GM12891 (cell line): Measurements from ENCODE around the gene PMPCA.
A peak's percentile ranks its signal among the peaks of the same experiment; 100 is the strongest.

Source experiments
- DNase-seq: peaks from one replicate; pipeline ENCODE4 v3.0.0; 2011; ENCODE audit warnings: low spot score; ENCODE audit not compliant: insufficient read length
- FAIRE-seq: peaks from 2 replicates; lab custom pipeline; 2011; peaks lifted over from hg19 to GRCh38; lab: Jason Lieb, UNC
- PAX5 ChIP-seq: IDR thresholded peaks from 2 replicates; pipeline ENCODE4 v1.6.1; 2011; ENCODE audit warnings: low read length, moderate library complexity, mild to moderate bottlenecking; ENCODE audit not compliant: insufficient read depth, severe bottlenecking
- POLR2A ChIP-seq: IDR thresholded peaks from 2 replicates; pipeline ENCODE4 v1.6.1; 2011; ENCODE audit warnings: low read depth, low read length, control low read depth
- POLR2AphosphoS5 ChIP-seq: IDR thresholded peaks from 2 replicates; pipeline ENCODE4 v1.6.1; 2011; ENCODE audit warnings: low read depth, low read length, control low read depth
- POU2F2 ChIP-seq: IDR thresholded peaks from 2 replicates; pipeline ENCODE4 v1.6.1; 2011; ENCODE audit warnings: low read depth, mild to moderate bottlenecking, control low read depth, low read length, moderate library complexity
- SPI1 ChIP-seq: IDR thresholded peaks from 2 replicates; pipeline ENCODE4 v1.6.1; 2011; ENCODE audit warnings: low read depth, low read length, control low read depth
- TAF1 ChIP-seq: IDR thresholded peaks from 2 replicates; pipeline ENCODE4 v1.6.1; 2011; ENCODE audit warnings: low read depth, low read length, control low read depth

Gene PMPCA

GRCh38 chr9:136372561-136373299 is 37.7 kb upstream of the PMPCA start:
- TF ChIP-seq SPI1 (peak; percentile 72), POU2F2 (no peak)
- DNase-seq (no peak), FAIRE-seq (no peak)

GRCh38 chr9:136373300-136374182 is 36.9 kb upstream of the PMPCA start, which contains the start of gene CARD9:
Gene CARD9 (minus strand): TSS chr9:136373669. CDS start chr9:136372078, 1,591 bp downstream.
- FAIRE-seq = no peak

DNA sequence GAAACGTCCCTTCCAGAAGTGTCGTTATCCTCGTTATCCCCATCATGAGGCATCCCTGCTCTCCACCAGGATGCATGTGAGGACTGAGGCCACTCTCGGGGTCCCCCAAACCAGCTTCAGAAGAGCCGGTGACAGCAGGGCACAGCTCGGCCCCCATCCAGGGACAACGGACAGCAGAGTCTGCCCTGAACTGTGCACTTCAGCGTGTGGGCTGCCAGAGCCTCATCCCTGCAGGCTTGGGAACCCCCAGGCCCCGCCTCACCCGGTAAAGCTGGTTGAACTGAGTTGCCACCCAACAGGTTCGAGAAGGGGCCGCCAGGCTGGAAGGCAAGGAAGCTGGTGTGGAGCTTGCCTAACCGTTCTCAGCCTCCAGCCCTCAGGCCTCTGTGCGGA is 36.3 kb upstream of the PMPCA start:
- TF ChIP-seq POLR2A (no peak), TAF1 (no peak), SPI1 (no peak), POU2F2 (no peak), POLR2AphosphoS5 (no peak), PAX5 (no peak)
- DNase-seq (no peak), FAIRE-seq (no peak)

More at GRCh38 chr9:136373300-136374182, 36.9 kb upstream of the PMPCA start, which contains the start of gene CARD9:
- TF ChIP-seq POLR2A = no peak
- no peak for TF ChIP-seq SPI1
- no peak for TF ChIP-seq POU2F2
- no peak for TF ChIP-seq TAF1
- TF ChIP-seq PAX5 = no peak
- no peak for TF ChIP-seq POLR2AphosphoS5
- no peak for DNase-seq

DNA sequence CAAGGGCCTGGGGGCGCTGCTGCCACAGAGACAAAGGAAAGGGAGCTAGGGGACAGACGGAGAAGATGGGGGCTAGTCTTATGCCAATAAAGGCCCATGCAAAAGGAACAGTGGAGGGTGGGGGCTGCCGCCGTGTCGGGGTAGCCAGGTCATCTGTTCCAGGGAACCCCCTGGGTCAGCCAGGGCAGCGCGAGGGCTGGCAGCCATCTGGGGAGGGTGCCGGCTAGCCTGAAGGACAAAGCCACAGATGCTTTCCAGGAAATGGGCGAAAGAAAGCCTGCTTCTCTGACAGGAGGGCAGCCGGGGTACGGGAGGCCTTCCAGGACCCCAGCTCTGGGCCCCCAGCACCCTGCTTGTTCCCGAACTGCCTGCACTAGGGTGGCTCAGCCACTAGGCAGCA is 35.4 kb upstream of the PMPCA start:
- FAIRE-seq (no peak), DNase-seq (no peak)
- TF ChIP-seq POLR2AphosphoS5 (no peak), SPI1 (no peak), POU2F2 (no peak), POLR2A (no peak), PAX5 (no peak), TAF1 (no peak)

- FAIRE-seq (no peak), DNase-seq (no peak)
- TF ChIP-seq POLR2A (no peak), POU2F2 (no peak), POLR2AphosphoS5 (no peak), SPI1 (no peak), TAF1 (no peak), PAX5 (no peak)
Observed at GRCh38 chr9:136376457-136376856, 34.0 kb upstream of the PMPCA start.

DNA sequence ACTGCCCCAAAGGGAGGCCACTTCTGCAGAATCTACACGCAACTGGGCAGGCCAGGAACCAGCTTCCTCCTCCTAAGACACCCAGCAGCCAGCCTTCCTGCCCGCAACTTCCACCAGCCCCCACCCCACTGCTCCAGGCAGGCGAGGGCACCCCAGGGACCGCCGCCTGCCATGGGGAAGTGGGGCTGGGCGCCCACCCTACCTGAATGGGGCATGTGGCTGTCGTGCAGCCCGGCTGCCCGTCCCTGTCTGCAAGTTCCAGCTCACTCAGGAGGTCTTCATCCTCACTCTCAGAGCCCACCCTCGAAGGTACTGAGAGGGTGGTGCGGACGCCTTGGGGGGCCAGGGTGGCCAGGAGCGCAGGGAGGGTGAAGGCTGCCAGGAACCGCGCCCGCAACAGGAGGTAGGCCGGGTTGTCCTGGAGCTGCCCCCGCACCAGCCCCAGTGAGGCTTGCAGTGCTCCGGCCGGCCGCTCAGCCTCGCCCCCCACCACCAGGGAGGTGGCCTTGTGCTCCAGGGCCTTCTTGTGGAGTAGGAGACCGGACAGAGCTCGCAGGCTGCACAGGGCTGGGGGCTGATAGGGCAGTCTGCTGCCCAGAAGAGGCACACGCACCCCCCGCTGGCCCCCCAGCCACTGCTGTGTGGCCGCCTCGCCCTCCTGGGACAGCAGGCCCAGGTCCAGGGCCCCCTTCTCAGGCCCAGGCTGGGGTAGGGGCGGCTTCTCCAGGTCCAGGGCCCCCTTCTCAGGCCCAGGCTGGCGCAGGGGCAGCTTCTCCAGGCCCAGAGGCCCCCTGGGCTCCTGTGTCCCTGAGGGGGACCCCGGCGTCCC is 32.9 kb upstream of the PMPCA start:
- no peak for FAIRE-seq
- TF ChIP-seq TAF1 (no peak), SPI1 (no peak), POLR2A (no peak), PAX5 (no peak), POLR2AphosphoS5 (no peak), POU2F2 (no peak)
- DNase-seq = no peak

GRCh38 chr9:136378170-136379002 is 32.1 kb upstream of the PMPCA start:
- no peak for DNase-seq
- no peak for TF ChIP-seq SPI1
- TF ChIP-seq TAF1 = no peak
- no peak for TF ChIP-seq PAX5
- no peak; the same call in 1 of the 2 replicates for TF ChIP-seq POLR2AphosphoS5
- TF ChIP-seq POLR2A = no peak; the same call in 1 of the 2 replicates
- TF ChIP-seq POU2F2 = no peak
- FAIRE-seq = no peak

DNA sequence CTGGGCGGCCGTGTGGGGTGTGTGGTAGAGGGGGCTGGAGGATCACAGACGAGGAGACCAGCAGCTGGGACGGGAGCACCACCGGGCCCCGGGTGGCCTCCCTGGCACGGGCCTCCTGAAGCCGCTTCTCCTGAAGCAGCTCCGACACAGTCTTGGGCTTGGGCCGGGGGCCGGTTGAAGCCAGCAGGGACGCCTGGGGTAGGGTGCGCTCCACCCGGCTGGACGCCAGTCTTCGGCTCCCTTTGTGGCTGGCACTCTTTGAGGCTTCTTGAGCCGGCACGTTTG is 31.5 kb upstream of the PMPCA start:
- TF ChIP-seq POU2F2 = no peak
- TF ChIP-seq TAF1 = no peak
- TF ChIP-seq SPI1 = no peak
- TF ChIP-seq POLR2AphosphoS5 = no peak
- no peak for TF ChIP-seq PAX5
- DNase-seq (no peak), FAIRE-seq (no peak)

DNA sequence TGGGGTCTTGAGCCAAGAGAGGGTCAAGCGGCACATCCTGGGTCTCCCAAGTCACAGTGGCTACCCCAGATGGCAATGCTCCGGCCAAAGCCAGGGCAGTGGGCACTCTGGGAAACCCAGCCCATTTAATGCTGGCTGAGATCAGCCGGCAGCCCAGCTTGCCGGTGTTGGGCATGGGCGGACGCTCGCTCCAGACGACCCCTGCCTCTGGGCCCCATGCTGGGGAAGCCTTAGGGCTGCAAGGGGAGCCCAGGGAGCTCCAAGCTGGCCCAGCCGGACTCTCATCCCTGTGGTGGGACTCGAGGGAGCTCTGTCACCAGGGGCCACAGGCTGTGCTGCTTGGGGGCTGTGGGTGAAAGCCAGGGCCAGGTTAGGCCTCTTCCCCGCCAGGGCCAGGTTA is 31.1 kb upstream of the PMPCA start:
- FAIRE-seq (no peak), DNase-seq (no peak)
- TF ChIP-seq POU2F2 = no peak
- TF ChIP-seq POLR2AphosphoS5 = no peak
- no peak for TF ChIP-seq PAX5
- TF ChIP-seq TAF1 = no peak
- no peak for TF ChIP-seq POLR2A
- no peak for TF ChIP-seq SPI1
